22Rv1 (cell line): ENCODE results near the gene TENM4.

Experiments
- ZFX ChIP-seq: fragments of 450-650 bp; IDR thresholded peaks from 2 replicates; pipeline ENCODE4 v1.6.1; 2017; ENCODE audit warnings: antibody characterized with exemption, borderline replicate concordance
- TF ChIP-seq, protein P1 (sequence below): fragments of 450-650 bp; IDR thresholded peaks from 2 replicates; pipeline ENCODE4 v1.5.1; 2017; ENCODE audit warnings: mild to moderate bottlenecking

GRCh38 chr11:78641541-78641940 is 799.3 kb downstream of the TENM4 start:
- TF ChIP-seq, protein P1, sequence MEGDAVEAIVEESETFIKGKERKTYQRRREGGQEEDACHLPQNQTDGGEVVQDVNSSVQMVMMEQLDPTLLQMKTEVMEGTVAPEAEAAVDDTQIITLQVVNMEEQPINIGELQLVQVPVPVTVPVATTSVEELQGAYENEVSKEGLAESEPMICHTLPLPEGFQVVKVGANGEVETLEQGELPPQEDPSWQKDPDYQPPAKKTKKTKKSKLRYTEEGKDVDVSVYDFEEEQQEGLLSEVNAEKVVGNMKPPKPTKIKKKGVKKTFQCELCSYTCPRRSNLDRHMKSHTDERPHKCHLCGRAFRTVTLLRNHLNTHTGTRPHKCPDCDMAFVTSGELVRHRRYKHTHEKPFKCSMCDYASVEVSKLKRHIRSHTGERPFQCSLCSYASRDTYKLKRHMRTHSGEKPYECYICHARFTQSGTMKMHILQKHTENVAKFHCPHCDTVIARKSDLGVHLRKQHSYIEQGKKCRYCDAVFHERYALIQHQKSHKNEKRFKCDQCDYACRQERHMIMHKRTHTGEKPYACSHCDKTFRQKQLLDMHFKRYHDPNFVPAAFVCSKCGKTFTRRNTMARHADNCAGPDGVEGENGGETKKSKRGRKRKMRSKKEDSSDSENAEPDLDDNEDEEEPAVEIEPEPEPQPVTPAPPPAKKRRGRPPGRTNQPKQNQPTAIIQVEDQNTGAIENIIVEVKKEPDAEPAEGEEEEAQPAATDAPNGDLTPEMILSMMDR = no peak
- no peak for TF ChIP-seq ZFX
